GM19239 (cell line): ENCODE results near the gene EPN1.

Experiments
- DNase-seq: peaks from one replicate; pipeline ENCODE4 v3.0.0; 2011; ENCODE audit warnings: low spot score; ENCODE audit not compliant: insufficient read length
- FAIRE-seq: peaks from 2 replicates; lab custom pipeline; 2011; peaks lifted over from hg19 to GRCh38; lab: Jason Lieb, UNC

EPN1 gene

DNA sequence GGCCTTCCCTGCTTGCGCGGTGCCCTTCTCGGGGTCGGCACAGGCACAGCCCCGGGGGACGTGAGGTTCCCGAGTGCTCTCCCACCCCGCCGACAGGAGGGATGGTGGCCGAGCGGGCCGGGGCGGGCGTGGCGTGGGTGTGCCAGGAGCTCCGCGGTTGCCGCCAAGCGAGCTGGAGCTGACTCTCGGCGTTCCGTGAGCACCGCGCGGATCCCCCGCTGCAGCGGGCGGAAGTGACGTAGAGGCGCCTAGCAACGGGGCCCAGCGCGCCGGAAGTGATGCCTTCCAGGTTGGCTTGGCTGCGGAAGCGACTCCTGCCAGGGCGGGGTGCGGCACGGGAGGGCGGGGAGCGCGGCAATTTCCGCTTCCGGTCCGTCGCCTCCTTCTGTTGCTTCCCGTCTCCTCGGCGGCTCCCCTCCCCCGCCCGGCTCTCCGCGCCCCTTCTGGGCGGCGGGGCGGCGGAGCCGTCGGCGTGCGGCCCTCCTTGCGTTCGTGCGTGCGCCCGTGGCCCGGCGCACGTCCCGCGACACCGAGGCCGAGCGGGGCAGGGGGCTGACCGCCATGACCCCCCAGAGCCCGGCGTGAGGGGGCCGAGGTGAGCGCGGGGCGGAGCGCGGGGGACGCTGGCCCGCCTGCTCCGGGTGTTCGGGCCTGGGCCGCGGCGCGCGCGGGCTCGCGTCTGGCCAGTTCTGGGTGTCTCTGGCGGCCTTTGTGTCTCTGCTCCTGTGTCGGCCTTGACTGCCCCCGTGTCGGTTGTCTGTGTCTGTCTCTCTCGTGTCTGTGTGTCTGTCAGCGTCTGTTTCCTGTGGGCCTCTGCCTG is at the start of gene EPN1:
TSS of gene EPN1 (plus strand) at position 386 of the 820 bp plus-strand sequence. CDS start 3,402 bp downstream, outside the sequence.
- FAIRE-seq (peak; percentile 93), DNase-seq (peak; percentile 99)

DNA sequence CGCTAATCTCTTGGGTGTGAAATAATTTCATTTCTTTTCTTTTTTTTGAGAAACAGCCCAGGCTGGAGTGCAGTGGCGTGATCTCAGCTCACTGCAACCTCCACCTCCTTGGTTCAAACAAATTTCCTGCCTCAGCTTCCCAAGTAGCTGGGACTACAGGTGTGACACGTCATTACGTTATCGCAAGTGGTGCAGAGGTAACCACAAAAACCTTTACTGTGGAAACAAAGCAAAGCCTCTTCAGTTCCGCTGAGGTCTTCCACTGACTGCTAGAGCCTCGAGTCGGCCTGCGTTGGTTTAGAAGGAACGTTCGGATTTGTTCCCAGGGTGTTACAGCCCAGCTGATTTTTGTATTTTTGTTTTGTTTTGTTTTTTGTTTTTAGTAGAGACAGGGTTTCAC is 48.7 kb upstream of the EPN1 start:
- DNase-seq (no peak), FAIRE-seq (no peak)

DNA sequence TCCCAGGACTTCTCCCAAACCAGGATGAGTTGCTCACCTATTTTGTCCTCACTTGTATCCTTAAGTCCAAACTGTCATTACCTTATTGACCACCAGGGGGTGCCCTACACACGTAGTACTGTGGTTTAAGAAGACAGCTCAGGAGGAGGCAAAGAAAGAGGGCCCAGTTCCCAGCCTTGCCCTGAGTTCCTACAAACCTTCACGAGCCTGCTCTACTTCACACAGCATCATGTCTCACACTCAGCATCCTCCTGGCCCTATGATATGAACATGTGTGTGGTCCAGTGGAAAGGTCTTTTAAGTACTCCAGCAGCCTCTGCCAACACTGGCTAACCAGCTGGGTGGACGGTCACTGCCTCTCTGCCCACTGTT is 42.6 kb upstream of the EPN1 start:
- FAIRE-seq (peak; percentile 84), DNase-seq (no peak)

DNA sequence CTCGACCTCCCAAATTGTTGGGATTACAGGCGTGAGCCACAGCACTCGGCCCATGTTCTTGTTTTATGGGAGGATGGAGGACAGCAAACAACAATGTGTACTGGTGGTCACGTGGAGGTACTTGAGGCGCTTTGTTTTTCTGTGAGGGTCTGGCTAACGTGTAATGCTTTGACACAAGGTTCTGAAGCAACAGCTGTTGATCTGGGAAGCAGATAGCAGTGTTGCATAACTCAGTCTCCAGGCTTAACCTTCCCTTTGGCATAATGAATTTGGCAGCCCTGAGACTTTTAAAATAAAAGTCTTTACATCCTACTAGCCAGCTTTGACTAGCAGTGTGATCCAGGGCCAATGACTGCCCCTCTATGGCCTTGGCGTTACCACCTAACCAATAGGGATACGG is 41.2 kb upstream of the EPN1 start:
- no peak for DNase-seq
- FAIRE-seq, result no peak

DNA sequence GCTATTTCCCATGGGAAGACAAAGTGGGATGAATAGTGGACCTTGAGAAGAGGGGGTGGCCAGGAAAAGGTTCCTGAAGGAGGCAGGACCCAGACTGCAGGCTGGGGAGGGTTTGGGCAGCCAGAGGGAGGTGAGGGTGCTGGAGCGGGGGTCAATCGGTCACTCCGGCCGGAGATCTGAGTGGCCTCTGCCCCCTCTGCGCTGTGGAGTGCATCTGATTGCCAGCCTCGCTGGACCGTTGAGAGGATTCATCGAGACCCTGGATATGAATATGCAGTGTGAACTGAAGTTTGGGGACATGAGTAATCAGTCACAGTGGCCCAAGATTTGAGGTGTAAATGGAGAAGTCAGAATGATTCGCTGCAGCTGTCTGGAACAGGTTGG is 39.7 kb upstream of the EPN1 start:
- DNase-seq (no peak), FAIRE-seq (no peak)

DNA sequence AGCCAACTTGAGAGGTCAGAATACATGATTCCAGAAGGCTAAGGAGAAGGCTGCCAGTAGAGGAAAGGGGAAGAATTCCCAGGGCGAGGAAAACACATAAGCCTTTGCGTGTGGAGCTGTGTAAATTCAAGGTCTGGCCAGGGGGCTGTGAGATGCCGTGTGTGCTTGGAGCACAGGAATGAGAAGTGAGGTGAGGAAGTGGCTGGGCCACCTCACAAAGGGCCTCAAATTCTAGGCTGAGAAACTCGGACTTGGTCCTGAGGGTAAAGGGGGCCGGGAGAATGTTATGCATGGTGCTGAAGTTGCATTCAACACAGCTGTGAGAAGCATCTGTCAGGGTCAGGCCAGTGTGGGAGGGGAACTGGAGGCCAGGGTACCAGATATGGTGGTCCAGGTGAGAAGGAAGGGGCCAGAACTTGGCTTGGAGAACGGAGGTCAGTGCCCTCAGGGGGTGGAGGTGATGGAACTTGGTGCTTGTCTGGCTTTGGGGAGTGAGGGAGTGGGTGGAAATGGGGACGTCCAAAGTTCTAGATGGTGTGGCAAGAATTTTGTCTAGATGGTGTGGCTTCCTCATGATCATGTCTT is 39.1 kb upstream of the EPN1 start:
- DNase-seq (no peak), FAIRE-seq (no peak)

DNA sequence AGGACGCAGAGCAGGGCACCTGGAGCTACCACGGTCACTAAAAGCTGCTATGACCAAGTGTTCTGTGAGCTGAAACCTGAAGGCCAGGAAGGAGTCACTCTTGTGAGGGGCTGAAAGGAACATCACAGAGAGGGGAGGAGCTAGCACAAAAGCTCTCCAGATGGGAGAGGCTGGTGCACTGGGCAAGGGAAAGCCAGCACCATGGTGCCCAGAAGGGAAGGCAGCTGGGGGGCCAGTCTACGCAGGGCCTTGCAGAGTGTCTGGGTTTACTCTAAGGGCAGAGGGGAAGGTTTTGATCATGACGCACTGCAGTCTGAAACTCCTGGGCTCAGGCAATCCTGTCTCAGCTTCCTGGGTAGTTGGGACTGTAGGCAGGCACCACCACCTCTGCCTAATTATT is 38.3 kb upstream of the EPN1 start:
- no peak for DNase-seq
- no peak for FAIRE-seq

DNA sequence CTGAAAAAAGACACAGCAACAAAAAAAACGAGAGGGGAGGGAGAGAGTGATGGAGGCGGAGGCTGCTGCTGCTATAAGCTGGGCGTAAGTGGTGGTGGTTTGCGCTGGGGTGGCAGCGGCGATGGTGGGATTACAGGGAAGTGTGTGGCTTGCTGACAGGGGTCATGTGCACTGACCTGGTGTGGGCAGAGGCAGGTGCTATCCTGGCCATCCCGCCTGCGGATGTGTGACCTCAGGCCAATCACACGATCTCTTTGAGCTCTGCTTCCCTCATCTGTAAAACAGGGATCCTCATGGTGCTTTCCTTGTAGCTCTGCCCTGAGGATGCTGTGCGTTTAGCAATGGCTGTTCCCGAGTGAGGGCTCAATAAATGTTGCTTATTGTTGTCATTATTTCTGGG is 37.5 kb upstream of the EPN1 start:
- FAIRE-seq, result no peak

DNA sequence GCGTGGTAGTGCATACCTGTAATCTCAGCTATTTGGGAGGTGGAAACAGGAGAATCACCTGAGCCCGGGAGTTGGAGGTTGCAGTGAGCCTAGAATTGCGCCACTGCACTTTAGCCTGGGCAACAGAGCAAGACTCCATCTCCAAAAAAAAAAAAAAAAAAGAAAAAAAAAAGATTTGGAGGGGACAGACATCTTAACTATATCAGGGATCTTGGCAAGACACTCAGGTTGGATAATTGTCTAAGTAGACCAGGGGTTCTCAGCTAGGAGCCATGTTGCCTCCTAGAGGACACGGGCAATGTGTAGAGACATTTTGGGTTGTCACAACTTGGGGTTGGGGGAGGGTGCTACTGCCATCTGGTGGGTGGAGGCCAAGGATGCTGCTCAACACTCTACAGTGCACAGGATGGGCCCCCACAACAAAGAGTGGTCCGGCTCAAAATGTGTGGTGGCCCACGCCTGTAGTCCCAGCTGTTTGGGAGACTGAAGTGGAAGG is 36.1 kb upstream of the EPN1 start:
- no peak for DNase-seq
- FAIRE-seq, result peak; percentile 74

More for the DNA sequence above, 37.5 kb upstream of the EPN1 start:
- no peak for DNase-seq

DNA sequence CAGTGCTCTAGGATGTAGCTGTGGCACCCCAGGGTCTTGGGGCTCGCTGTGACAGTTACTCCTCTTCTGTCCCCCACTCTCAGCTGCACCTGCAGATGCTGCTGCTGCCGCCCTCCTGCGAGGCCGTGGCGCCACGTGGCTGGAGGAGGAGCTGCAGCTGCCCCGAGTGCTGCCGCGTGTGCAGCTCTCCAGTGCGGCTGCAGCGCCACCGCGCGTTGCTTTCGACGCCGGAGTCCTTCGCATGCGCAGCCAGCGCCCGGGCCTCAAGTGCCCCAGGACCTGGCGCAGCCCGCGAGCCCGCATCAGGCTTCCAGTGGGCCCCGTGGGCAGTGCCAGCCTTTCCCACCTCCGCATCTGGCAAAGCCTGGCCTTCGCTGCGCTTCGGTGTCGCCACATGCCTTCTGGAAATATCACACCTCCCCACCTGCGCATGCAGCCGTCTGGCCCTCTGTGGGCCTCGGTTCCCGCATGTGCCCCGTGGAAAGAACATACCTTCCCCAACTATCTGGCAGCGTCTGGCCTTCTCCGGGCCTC is 34.9 kb upstream of the EPN1 start:
- no peak for DNase-seq
- FAIRE-seq, result peak; percentile 28

DNA sequence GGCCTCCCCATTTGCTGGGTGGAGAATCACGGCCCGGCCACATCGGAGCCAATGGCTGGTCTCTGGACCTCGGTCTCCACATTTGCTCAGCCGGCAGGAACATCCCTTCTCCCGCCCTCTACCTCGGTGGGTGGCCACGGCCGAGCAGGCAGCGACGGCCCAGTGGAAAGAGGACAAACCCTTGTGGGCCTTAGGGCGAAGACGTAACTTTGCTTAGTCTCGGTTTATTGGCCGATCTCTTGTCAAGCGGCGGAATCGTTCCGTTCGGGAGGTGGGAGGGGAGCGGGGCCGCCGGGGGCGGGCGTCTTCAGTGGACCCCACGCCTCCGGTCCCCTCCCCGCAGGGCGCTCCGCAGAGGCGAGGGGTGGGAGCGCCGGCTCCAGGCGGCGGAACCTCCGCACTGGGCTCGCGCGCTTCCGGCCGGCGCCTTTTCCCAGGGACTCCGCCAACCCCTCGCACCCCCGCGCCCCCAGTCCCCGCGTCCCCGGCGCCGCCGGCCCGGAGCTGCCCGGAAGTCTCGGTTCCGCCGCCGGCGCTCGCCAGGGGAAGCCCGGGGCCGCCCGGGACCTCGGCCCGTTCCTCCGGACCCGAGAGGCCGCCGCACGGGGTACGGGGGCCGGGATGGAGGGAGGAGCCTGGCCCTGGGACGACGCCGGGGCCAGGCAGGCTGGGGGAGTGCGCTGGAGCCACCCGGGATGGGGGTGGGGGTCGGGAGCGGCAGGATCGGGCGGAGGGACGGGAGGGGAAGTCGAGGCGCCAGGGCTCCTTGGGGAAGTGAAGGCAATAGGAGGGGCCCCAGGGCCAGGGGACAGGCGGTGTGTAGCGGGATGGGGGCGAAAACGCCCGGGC is 34.2 kb upstream of the EPN1 start, which contains the start of gene ZNF580:
TSS of gene ZNF580 (plus strand) at position 426 of the 849 bp plus-strand sequence. CDS start 1,507 bp downstream, outside the sequence.
- FAIRE-seq, result peak; percentile 77
- DNase-seq, result no peak

DNA sequence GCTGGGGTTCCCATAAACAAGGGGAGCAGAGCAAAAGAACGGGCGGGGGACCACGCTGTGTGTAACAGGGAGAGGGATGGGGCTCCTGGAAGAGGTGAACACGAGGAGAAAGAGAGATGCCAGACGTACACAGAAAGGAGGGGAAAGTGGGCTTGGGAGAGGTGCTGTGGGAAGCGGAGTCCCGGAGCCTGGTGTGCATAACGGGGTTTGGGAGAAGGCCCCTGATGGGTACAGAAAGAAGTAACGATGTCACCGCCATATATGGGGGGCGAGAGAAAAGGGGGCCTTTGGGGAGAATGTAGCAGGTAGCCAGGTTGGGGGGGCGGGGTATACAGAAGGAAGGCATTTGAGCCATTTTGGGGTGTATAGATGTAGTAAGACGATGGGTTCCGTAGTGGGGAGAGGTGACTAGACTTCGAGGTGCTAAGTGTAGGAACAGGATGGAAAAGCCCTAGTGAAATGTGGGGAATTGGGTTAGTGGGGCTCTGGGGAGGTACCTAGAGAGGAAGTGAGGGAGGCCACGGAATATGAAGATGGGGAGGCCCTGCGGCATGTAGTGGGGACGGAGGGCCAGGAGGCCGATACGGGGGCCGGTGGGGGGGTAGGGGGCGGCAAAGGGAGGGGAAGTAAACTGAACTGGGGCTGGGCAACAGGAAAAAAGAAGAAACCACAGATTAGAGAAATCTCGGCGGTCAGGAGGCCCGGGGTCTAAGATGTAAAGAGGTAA is 33.4 kb upstream of the EPN1 start:
- FAIRE-seq (peak; percentile 39), DNase-seq (no peak)

DNA sequence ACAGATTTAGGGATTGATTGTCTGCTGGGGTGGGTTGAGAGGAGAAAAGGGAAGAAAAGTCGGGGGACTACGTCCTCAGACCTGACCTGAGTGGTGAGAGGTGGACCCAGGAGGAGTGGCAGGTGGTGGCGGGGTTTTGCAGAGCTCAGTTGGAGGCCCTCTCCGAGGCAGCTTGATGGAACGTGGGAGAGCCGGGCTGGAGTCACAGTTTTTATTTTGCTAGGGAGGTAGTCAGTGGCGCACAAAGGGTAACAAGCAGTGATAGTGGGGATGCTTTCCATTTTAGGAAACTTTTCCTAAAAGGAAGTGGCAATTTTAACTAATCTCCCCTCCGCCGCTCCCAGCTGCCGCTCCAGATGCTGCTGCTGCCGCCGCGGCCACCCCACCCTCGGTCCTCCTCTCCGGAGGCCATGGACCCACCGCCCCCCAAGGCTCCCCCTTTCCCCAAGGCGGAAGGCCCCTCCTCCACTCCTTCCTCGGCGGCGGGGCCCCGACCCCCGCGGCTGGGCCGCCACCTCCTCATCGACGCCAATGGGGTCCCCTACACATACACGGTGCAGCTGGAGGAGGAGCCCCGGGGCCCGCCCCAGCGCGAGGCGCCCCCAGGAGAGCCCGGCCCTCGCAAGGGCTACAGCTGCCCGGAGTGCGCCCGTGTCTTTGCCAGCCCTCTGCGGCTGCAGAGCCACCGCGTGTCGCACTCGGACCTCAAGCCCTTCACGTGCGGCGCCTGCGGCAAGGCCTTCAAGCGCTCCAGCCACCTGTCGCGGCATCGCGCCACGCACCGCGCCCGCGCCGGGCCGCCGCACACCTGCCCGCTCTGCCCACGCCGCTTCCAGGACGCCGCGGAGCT is 32.6 kb upstream of the EPN1 start:
- no peak for FAIRE-seq
- no peak for DNase-seq

DNA sequence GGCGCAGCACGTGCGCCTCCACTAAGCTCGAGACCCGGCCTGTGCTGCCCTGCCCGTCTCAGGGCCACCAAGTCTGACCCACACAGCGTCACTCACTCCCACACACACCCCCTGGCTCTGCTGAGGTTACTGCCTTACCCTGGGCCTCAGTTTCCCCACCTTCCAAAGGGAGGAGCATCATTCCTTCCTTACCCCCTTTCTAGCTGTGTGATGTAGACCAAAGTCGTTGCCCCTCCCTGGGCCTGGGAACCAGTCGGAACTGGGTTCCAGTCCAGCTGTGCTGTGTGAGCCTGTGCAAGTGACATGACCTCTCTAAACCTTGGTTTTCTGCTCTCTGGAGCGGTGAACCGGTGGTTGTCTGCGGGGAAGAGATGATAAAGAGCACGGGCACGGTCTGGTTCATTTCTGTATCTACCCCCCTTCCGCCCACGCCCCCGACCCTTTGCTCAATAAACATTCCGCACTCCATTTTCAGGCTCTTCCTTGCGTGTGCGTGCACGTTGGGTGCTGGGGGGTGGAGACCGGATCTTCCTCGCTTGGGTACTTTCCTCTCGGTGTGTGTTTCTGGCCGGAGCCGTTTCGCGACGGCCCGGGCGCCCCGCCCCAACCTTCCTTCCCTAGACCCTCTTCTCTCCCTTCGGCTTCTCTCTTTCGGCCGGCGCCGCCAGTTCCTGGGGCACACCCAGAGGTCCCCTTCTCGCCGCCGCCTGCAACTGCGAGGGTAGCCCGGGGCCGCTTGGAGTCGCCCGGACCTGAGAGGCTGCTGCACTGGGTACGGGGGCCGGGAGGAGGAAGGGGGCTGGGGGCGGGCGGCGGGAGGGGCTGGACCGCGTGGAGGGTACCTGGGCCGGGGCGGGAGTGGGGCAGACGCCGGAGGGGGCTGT is 31.8 kb upstream of the EPN1 start, which contains the start of gene ZNF581:
TSS of gene ZNF581 (plus strand) at position 647 of the 884 bp plus-strand sequence. CDS start 923 bp downstream, outside the sequence.
- DNase-seq (peak; percentile 80), FAIRE-seq (peak; percentile 91)

DNA sequence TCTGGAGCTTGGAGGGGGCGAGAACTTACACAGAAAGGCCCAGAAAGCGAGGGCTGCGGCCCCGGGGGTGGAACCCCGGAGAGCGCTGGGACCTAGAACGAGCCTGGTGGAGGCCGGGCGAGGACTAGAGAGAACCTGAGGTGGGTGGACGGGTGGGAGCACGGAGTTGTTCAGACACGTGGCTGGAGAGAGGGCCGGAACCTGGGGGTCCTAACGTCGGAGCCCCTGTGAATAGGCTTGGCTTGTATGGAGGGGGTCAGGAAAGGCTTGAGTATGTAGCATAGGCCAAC is 31.2 kb upstream of the EPN1 start:
- DNase-seq (no peak), FAIRE-seq (no peak)

DNA sequence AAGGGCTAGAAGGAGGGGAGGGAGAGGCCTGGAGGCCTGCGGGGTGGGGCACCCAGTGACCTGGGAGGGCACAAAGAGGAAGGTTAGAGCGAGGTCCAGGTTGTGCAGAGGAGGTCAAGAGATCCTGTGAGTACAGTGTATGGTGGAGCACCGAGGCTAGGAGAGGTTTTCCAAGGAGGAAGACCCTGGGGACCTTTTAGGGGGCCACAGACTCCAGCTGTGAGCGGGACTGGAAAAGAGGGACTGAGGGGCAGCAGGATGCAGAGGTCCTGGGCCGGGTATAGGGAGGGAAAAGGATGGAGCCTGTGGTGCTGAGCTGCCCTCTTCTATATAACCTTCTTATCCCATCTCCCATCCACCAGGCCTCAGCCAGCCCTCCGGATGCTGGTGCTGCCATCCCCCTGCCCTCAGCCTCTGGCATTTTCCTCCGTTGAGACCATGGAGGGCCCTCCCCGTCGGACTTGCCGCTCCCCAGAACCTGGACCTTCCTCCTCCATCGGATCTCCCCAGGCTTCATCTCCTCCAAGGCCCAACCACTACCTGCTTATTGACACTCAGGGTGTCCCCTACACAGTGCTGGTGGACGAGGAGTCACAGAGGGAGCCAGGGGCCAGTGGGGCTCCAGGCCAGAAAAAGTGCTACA is 30.7 kb upstream of the EPN1 start:
- DNase-seq, result no peak
- FAIRE-seq, result no peak

DNA sequence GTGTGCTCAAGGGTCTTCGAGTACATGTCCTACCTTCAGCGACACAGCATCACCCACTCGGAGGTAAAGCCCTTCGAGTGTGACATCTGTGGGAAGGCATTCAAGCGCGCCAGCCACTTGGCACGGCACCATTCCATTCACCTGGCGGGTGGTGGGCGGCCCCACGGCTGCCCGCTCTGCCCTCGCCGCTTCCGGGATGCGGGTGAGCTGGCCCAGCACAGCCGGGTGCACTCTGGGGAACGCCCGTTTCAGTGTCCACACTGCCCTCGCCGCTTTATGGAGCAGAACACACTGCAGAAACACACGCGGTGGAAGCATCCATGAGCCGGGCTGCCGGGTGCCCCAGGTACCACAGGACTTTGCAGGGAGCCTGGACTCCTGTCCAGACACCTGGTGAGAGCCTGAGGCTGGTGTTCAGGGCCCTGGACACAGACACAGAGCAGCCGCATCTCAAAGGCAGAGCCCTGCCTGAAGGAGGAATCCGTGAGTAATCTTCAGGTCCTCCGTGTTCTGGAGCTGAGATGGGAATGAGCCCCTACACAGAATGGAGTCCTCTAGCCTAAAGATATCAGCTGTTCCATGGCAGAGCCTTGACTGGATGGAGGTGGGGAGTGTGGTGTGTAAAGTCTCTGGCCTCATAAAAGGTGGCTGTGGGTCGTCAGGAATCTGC is 30.0 kb upstream of the EPN1 start:
- DNase-seq, result no peak
- FAIRE-seq, result no peak
